D721Med (cell line): ENCODE data around the gene HMCN2.

ENCODE experiments used
- DNase-seq: peaks from one replicate; pipeline ENCODE4 v3.0.0; 2011; ENCODE audit warnings: low spot score; ENCODE audit not compliant: insufficient read length
- FAIRE-seq: peaks from 2 replicates; lab custom pipeline; 2011; peaks lifted over from hg19 to GRCh38; lab: Jason Lieb, UNC
- CTCF ChIP-seq: IDR thresholded peaks from 2 replicates; pipeline ENCODE4 v1.5.1; 2012; ENCODE audit warnings: mild to moderate bottlenecking, control low read depth; ENCODE audit not compliant: insufficient read depth; ENCODE audit errors: missing control alignments

HMCN2 gene

GRCh38 chr9:130476151-130476730 lies 210.7 kb downstream of the HMCN2 start:
- no peak for TF ChIP-seq CTCF
- no peak for FAIRE-seq
- DNase-seq, result no peak

- DNase-seq (no peak), FAIRE-seq (no peak)
- TF ChIP-seq CTCF, result no peak
These were observed 212.0 kb downstream of the HMCN2 start for GRCh38 chr9:130477564-130477963.

GRCh38 chr9:130478152-130478551 lies 212.6 kb downstream of the HMCN2 start:
- FAIRE-seq (no peak), DNase-seq (no peak)
- TF ChIP-seq CTCF, result no peak

- FAIRE-seq (peak; percentile 72), DNase-seq (peak; percentile 90)
- TF ChIP-seq CTCF, result no peak
These were observed 213.4 kb downstream of the HMCN2 start for GRCh38 chr9:130478736-130479575.

GRCh38 chr9:130479587-130479986 lies 214.0 kb downstream of the HMCN2 start:
- no peak for TF ChIP-seq CTCF
- DNase-seq (no peak), FAIRE-seq (no peak)

- DNase-seq (no peak), FAIRE-seq (no peak)
- no peak for TF ChIP-seq CTCF
These were observed 215.1 kb downstream of the HMCN2 start for GRCh38 chr9:130480673-130481072.

GRCh38 chr9:130482463-130482862 lies 216.9 kb downstream of the HMCN2 start:
- no peak for TF ChIP-seq CTCF
- FAIRE-seq, result no peak
- DNase-seq, result no peak
